GM06990 (cell line): Measurements from ENCODE around the gene SUGCT.

ENCODE experiments used
- DNase-seq: peaks from one replicate; pipeline ENCODE4 v3.0.0-alpha.2; 2011; ENCODE audit not compliant: insufficient read length; ENCODE audit errors: extremely low read depth
- H3K27me3 ChIP-seq: replicated peaks from 2 replicates; pipeline ENCODE4 v1.6.0; 2011; ENCODE audit warnings: low read length; ENCODE audit not compliant: control insufficient read depth, insufficient read depth
- H3K36me3 ChIP-seq: 2 replicates; pipeline ENCODE4 v1.5.1; 2011; ENCODE audit warnings: low read length; ENCODE audit not compliant: control insufficient read depth, insufficient read depth
- H3K4me3 ChIP-seq: replicated peaks from 2 replicates; pipeline ENCODE4 v1.5.1; 2011; ENCODE audit warnings: low read depth, mild to moderate bottlenecking, control low read depth, low read length
- CTCF ChIP-seq: IDR thresholded peaks from 2 replicates; pipeline ENCODE4 v1.5.1; 2011; ENCODE audit warnings: low read length, control low read depth, mild to moderate bottlenecking, inconsistent platforms; ENCODE audit not compliant: insufficient read depth, poor library complexity, severe bottlenecking

SUGCT gene

GRCh38 chr7:40755438-40755837 is 620.6 kb downstream of the SUGCT start:
- H3K36me3 ChIP-seq = no peaks in the 10 kb centered on the region
- DNase-seq = no peak
- no peak for TF ChIP-seq CTCF
- no peak overlapping the region for H3K4me3 ChIP-seq
- no peaks in the 10 kb centered on the region for H3K27me3 ChIP-seq

GRCh38 chr7:40757109-40757508 is 622.3 kb downstream of the SUGCT start:
- no peak for TF ChIP-seq CTCF
- no peak for DNase-seq
- no peaks in the 10 kb centered on the region for H3K27me3 ChIP-seq
- no peak overlapping the region for H3K4me3 ChIP-seq
- no peaks in the 10 kb centered on the region for H3K36me3 ChIP-seq

- no peak overlapping the region for H3K4me3 ChIP-seq
- no peaks in the 10 kb centered on the region for H3K36me3 ChIP-seq
- no peaks in the 10 kb centered on the region for H3K27me3 ChIP-seq
- TF ChIP-seq CTCF = no peak
- no peak for DNase-seq
Observed at GRCh38 chr7:40758590-40758989, 623.8 kb downstream of the SUGCT start.

GRCh38 chr7:40760293-40760964 is 625.6 kb downstream of the SUGCT start:
- H3K36me3 ChIP-seq = no peaks in the 10 kb centered on the region
- no peak overlapping the region for H3K4me3 ChIP-seq
- TF ChIP-seq CTCF = no peak
- DNase-seq = no peak
- no peaks in the 10 kb centered on the region for H3K27me3 ChIP-seq

GRCh38 chr7:40760987-40761386 is 626.2 kb downstream of the SUGCT start:
- no peak for TF ChIP-seq CTCF
- Histone ChIP-seq H3K4me3 (no peak overlapping the region), H3K27me3 (no peaks in the 10 kb centered on the region), H3K36me3 (no peaks in the 10 kb centered on the region)
- no peak for DNase-seq
